ENCODE data around the gene CTNNA2.
A peak's percentile ranks its signal among the peaks of the same experiment; 100 is the strongest.

Gene CTNNA2

DNA sequence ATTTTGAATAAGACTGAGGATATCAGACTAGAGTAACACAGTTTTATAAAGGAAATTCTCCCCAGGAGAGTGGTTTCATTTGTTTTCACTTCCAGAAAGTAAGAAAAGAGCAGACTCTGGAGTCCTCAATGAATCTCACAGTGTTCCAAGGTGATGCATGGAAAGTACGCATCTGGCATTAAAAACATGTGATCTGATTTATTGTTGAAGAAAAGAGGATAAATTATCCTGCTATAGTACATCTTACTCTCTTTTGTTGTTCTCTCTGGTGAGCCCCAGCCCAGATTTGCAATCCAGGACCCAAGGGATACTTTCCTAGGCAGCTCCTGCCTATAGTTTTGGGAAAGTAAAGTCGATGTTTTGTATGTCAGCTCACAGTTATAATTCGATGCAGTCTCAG is 285.9 kb downstream of the CTNNA2 start:
- no peak for DNase-seq

DNA sequence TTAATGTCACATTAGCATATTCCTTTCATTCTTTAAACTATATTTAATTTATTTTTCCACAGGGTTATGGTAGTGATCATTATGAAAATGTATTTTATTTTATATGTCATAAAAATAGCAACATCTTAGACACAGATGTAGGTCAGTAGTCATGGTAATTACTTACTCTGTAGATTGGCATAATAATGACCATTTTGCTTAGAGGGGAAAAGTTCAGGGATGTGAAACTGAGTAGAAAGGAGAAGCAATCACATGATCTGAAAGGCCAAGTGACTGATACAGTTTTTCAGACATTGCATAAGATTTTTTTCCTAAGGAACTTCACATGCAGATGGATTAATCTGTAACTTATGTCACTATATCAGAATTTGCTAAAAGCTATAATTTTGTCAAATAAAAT is 286.9 kb downstream of the CTNNA2 start:
- no peak for DNase-seq

DNA sequence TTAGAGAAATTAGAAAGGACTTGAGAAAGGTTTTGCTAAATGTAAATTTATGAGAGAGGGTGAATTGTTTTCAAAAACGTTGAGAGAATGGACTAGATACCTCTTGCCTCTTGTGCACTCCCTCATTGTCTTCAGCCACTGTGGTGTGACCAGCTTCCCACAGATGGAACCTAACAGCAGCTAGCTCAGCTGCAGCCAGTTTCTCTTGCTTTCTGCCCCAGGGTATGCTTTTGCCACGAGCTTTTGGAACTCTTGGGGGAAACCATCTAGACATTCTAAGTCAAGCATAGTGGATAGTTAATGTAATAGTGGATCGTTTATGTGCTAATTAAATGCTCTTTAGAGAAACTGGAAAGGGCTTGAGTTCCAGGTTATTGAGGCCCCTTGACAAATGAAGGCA is 288.2 kb downstream of the CTNNA2 start:
- DNase-seq: no peak

DNA sequence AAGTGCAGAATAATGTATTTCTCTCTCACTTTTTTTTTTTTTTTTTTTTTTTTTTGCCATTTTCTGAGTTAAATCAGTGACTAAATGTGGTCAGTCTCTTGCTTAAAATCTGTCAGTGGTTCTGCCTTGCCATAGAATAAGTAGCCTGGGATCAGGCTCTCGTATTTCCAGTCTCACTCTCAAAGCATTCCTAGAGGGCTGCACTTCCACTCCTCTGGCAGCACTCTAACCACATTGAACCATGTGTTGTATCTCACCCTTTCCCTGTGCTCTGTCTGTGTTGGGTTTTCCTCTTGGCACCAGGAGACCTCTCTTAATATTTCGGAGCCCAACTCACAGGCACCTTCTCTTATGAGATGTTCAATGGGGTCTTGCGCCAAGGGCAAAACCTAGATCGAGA is 304.4 kb downstream of the CTNNA2 start:
- DNase-seq: no peak

DNA sequence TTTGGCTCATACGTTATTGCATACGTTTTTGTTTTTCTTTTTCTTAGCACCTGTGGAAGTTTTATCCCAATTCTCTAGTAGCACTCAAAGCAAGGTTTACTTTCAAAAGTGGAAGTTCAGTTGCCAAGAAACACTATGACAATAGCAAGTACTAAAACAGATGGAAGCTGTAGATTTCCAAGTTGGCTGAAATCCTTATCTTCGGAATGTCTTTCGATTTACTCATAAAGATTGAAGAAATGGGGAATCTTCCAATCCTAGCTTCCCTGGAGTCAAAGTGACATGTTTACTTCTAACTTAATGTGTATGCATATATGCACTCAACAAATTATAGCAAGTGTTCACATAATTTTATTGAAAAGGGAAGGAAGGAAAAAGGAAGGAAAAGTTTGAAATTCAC is 307.4 kb downstream of the CTNNA2 start:
- no peak for DNase-seq

DNA sequence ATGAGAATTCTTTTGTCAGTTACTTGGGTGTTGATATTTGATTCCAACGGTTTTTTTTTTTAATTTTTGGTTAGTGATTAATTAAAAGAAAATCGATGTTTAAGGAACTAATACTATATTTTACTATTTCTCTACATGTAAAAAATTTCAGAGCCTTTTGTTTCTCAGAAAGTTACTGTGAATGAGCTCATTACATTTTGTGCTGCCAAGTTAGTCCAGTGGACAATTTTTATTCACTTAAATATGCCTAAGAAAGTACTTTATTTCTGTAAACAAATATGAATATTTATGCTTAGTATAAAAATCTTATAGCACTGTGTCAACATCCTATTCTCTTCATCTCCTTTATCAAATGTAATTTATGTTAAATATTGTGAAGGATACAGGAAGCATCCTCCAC is 309.3 kb downstream of the CTNNA2 start:
- DNase-seq: no peak

DNA sequence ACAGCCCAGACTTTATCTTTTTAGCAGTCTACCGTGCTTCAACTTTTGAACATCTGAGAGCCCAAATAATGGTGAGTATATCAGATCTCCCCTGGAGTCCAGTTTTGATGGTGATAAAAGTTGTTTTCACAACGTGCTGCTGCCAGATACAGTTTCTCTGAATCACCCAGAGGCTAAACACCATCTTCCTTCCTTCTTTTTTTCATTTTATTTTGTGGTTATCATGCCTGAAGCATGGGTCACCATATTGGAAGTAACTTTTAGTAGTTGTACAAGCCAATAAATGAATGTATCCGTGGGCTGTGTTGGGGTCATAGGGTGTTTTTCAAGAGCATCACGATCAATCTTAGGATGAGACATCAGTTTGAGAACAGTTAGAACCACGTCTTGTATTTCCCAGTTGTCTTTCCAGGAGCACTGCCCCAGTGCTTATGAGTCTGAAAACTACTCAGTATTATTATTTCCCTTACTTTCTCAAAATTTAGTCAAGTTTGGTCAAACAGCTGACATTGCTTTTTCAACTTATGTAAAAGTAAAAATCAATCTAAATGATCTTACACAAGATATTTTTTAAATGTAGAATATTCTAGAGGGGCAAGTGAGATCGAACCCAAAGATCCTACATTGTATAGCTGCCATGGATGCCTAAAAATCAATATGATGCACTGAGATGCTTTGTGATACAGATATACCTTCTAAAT is 311.4 kb downstream of the CTNNA2 start:
- DNase-seq: no peak

DNA sequence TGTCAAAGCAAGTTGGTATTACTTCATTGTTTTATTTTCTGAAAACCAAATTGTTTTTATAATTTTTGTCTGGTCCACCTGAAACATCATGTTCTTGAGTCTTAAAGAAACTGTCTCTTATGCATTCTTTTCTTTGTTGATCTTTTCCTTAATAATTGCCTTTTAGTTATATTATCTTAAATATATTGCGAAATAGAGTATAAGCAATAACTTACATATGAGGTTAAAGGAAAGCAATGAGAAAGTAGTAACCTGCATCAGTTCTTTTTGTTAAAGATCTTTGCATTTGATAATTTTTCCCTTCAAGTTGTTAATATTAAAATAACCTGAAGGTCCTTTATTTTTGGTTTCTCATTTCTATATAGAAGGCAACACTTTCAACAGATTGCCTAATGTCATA is 315.0 kb downstream of the CTNNA2 start:
- no peak for DNase-seq

DNA sequence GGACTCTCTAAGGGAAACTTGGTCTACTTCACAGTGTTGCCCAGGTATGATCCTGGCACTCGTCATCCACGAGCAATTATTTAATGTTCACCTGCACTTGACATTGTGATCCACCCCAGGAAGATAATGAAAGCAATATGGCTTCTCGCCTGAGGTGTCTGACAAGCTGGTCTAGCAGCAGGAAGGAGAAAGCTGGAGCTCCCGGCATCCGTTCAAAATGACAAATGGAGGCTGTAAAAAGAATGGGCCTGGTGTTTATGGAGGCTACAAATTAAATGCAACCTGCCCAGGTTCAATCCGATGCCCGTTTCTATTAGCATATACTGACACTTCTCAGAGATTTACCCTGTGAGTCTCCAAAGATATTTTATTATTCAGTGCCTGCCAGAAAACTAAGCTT is 317.6 kb downstream of the CTNNA2 start:
- DNase-seq: no peak

DNA sequence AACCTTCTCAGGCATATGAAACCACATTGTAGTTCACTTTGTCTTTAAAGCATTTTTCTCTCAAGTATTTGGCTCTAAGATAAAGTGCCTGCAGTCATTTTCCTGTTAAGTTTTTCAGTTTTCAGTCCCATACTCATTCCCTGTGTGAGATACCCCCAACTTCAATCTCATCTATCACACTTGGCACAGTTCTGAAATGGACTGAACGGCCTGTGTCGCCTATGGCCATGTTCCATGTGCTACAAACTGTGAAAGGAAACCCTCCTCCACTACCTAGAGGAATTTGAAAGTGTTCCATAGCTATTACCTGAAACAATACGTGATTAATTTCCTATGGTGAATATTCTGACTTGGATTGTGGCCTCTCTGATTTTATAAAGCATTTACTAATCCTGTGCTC is 319.1 kb downstream of the CTNNA2 start:
- no peak for DNase-seq

DNA sequence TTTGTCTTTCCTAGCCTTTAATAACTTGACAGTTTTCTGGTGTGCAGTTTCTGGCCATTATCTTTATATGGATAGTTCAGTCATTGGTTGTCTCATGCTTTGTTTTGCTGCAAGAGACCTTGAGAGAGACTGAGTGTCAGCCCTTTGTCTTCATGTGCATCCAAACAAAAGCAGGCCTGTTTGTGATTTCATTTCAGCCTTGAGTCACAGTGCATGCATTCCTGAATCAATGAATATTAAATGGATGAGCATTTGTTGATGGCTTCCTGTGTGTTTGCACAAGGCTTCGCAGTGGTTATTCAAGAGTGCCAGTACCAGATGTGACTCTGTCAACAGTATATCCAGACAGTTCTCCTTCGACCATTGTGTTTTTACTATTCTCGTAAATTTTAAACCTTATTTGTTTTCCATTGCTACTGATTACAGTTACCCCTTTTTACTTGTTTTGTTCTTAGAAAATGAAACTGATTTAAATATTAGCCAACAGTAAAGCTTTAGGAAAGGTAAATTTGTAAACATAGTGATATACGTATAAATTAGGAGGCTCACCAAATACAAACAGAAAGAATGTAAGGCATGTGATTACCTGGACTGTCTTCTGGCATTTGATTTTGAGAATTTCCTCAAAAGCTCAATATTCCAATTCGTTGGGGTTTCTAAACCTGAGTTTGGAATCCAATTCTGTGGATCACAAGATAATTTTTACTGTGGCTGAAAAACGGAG is 319.8 kb downstream of the CTNNA2 start:
- no peak for DNase-seq

DNA sequence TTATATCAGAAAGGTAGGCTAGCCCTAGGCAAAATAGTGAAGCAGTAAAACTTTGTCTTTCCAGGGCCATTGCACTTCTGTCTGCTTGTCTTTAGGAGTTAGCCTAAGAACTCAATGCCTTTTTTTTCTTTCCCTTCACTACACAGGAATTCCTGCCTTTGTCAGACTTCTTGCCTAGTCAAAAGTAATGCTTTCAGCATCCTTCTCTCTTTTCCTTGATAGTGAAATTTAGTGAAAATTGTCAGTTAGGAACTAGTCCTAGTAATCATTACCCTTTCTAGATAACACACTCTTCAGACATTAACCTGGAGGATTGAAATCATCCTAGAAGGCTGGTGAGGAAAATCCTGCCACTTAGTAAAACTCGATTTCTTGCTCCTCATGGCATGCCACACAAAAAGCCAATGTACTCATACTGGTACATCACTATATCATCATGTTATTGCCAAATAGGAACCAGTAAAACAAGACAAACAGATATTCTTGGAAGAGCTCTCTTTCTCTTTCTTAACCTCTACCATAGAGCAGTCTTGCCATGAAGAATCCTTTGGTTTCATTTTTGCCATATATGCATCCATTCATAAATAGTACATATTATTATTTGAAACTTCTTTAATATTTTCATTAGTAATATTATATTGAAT is 320.5 kb downstream of the CTNNA2 start:
- DNase-seq: no peak

DNA sequence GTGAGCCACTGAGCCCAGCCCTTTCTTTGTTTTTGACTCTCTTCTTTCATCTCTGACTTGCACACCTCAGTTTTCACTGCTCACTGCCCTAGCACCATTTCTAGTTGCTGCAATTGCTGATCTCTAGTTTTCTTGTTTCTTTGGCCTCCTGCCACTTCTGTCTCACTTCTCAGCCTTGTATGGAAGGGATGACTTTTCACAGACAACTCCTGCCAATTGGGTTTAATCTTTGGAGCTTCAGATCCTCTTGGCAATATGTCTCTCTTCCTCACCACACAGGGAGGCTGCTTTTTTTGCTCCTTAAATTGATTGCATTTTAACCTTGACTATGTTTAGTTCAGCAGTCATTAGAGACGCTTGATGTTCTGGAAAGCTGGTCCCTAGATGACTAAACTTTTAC is 323.1 kb downstream of the CTNNA2 start:
- DNase-seq: no peak

DNA sequence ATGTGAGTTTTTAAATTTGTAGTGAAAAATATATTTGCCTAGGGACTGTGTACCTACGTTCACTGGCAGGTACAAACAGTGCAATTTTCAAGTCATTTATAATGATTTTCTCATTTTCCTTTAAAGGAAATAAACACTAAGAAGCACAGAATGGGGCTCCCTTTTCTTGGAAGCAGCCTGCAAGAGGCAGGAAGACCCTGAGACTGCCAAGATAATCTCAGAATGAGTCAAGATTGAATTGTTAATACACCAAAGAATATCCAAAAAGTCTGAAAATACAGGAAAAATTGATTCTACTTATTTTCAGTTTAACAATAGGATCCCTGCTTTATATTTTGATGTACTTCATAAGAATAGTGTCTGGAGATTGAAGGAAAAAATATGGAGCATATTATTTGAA is 331.2 kb downstream of the CTNNA2 start:
- DNase-seq: no peak

DNA sequence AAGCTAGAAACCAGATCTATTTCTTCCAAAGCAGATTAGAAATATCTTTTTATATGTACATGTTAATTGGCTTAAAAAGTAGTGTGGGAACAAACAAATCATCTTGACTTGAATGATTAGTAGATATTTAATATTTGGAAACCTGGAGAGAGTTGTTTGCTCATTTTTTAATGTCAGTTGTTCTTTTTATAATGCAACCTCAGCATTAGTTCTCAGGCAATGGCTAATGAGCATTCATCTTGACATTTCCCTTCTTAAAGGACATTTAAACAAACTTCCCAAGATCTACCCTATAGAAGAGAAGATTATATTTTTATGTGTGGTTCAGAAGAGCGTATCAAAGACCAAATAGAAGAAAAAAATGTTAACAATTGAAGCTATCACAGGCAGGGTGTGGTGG is 334.0 kb downstream of the CTNNA2 start:
- DNase-seq: no peak

DNA sequence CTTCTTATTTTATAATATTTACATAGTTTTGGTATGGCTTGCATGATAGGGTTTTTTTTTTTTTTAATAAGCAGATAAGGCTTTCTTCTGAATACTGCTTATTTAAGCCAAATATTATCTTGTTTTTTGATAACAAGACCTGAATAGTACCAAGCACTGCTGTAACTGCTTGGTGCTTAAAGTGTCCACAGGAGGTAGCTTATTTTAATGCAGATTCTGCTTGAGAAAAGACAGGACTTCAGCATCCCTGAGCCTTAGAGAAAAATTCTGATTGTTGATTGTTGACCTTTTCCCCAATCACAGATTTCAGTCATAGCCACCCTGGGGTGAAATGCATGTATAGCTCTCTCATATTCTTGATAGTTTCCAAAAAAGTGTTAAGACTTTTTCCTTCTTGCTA is 336.4 kb downstream of the CTNNA2 start:
- no peak for DNase-seq

DNA sequence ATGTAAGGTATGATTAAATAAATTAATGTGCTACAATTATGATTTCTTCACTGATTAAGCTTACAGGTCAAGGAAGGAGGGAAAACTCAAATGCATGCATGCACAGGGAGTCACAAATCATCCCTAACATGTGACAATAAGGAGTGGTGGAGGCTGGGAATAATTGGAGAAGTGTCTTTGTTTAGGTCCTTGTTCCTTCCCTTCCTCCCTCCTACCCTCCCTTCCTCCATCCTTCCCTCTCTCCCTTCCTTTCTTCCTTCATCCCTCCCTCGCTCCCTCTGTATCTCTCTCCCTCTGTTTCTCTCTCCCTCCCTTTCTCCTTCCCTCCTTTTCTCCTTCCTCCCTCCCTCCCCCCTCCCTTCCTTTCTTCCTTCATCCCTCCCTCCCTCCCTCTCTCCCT is 337.1 kb downstream of the CTNNA2 start:
- no peak for DNase-seq

DNA sequence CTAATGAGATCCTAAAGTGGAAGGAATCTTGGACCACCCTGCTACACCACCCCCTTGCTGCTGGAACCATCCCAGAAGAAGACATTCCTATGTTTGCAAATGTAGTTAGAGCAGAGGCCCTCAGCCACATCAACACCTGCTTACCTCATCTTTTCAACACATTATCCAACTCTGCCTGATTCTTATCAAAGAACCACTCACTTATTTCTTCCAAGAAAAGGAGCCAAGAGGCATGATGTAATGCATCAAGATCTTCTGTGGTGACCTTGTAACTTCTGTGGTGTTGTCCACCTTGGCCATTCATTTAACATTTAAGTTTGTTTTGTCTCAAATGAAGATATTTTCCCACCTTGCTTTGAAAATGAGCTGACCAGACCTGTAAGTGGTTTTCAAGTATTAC is 338.1 kb downstream of the CTNNA2 start:
- DNase-seq: no peak

DNA sequence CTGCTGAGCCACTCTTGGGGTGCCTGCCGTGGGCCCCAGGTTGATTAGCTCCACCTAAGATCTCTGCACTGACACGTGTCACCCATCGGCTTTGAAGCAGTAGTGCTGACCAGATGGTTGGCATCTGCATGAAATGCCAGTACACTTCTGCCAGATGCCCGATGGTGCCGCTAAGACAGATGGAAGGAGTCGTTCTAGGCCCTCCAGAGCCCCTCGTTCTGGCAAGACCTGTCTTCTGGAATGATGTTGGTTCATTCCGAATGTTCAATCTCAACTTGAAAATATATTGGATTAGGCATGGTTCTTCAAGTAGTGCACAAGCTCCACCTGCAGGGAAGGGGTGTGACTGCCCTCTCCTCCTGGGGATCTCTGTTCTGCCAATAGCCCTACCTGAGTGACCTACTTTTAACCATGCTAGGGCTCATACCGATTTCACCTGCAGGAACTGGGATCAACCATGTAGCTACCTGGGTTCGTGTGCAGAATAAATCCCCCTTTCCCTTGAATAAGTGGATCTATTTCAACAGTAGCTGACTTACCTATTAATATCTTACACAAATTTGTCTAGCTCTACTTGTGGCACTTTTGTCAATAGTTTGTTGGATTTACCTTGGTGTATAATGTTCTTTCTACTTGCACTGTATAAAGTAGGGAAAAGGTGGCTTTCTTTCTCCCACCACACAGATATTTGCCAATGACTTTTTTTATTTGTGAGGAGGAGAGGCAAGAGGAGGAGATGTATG is 342.6 kb downstream of the CTNNA2 start:
- DNase-seq: peak; percentile 9

DNA sequence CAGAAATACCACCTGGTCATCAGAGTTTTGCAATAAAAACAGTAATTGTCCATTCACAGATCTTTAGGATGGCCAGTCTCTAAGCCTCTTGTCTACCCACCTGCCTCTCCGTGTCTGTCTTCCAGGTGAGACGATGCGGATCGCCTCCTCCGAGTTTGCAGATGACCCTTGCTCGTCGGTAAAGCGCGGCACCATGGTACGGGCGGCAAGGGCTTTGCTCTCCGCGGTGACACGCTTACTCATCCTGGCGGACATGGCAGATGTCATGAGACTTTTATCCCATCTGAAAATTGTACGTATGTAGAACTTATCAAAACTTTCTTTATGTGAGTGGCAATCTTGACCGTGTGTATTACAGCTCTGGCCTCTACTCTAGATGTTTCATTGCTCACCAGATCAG is 345.0 kb downstream of the CTNNA2 start:
- DNase-seq: no peak

DNA sequence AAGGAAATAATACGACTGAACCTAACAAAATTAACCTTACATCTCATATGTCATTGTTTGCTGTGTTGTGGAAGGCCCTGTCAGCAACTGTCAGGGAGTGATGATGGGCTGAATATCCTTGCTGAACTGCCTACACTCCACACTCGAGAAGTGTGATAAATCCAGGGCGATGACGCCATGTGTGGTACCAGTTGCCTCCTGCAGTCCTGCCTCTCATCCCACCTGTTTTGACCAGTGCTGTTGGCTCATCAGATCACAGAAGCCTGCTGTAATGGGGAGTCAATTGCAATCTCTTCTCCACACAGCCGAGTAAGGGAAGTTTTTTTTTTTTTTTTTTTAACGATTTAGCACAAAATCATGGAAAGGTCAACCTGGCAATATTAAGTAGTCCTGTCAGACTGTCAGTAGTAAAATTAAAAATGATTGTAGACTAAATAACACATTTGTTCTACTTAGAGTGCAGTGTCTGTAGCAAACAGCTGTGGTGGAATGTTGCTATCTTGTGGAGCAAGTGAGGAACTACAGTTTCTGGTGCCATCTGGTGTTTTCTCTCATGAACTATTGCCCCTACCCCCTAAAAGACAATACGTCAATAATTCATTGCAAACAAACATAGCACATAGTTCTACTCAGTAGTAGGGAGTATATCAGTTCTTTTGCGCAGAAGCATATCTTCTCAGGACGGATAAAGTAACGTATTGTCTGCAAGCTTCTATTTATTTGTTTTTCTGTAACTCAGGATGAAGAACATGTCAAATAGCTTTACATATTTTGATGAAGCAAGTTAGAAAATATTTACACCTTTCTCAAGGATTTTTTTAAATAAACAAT is 347.6 kb downstream of the CTNNA2 start:
- peak; percentile 2 for DNase-seq

DNA sequence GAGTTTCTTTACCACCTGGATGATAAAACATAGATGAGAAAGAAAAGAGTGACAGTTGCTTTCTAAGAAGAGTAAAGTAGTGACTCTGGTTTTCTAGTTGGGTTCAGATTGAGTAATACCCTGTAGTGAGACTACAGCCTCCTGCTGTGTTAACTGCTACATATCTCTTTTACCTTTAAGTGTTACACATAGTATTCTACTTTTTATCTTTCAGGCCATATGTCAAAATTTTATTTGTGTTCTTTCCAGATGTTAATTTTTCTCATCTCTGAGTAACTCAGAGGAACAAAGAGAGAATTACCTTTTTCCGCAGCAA is 348.2 kb downstream of the CTNNA2 start:
- DNase-seq: no peak

DNA sequence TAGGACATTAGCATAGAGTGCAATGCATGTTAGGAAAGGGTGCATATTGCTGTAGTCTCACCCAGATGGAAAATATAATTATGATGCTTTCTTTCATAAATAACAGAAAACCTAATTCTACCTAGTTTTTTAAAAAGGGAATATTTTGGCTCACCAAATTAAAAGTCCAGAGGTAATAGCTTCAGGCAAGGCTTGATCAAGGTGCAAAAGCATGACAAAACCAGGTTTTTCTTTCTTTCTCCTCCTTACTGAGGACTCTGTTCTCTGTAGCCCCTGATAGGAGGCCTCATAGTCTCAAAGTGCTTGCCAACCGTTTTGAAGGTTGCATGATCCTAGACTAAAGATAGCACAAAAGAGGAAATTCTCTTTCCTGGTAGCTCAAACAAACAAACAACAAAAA is 349.9 kb downstream of the CTNNA2 start:
- DNase-seq: no peak

Measured in NCI-H1105 treated with DMSO at 0.1 percent for 48 hours (cell line).